IMR-90 (cell line): ENCODE measurements around the gene PLCH1. TPM values are rescaled to one million over a fixed set of nuclear protein-coding genes. Genes with fewer than 3 reads are reported as not detected.

Source experiments
- ATAC-seq: fragments of 200-7000 bp; cut with Tn5 transposase; 2 replicates; pipeline ENCODE4 v1.9.1; 2020; ENCODE audit warnings: low read depth, mild to moderate bottlenecking, moderate library complexity
- BruUV-seq: library from RNA; stranded (reverse); fragments of 400-500 nt; replicated peaks from 2 replicates; lab custom pipeline; 2021; lab: Mats Ljungman, UMichigan
- CTCF ChIA-PET: fragments of 300-600 bp; formaldehyde crosslinking; extraction: SDS; loops from one replicate; lab custom pipeline; 2021; ENCODE audit warnings: antibody characterized with exemption; lab: Yijun Ruan, JAX
- POLR2A ChIA-PET: fragments of 300-600 bp; sonication (Branson Sonifier 250); formaldehyde crosslinking; loops from one replicate; lab custom pipeline; 2022; ENCODE audit warnings: antibody characterized with exemption; ENCODE audit not compliant: unreplicated experiment; lab: Charles Lee
- DNase-seq: peaks from one replicate; pipeline ENCODE4 v3.0.0; 2013
- H2AFZ ChIP-seq: replicated peaks from 2 replicates; pipeline ENCODE3; 2013; ENCODE audit warnings: low read length, mild to moderate bottlenecking; ENCODE audit not compliant: poor library complexity
- H2AK5ac ChIP-seq: 2 replicates; pipeline ENCODE4 v1.6.1; 2013; ENCODE audit warnings: low read depth, low read length, inconsistent platforms
- H2AK9ac ChIP-seq: replicated peaks from 2 replicates; pipeline ENCODE3; 2013; ENCODE audit warnings: mild to moderate bottlenecking, low read depth, low read length, moderate library complexity; ENCODE audit not compliant: poor library complexity
- H2BK120ac ChIP-seq: 2 replicates; pipeline ENCODE4 v1.6.1; 2013; ENCODE audit warnings: low read depth, low read length, inconsistent platforms
- H2BK15ac ChIP-seq: 3 replicates; pipeline ENCODE4 v1.6.1; 2013; ENCODE audit warnings: low read depth, low read length, inconsistent platforms
- H2BK20ac ChIP-seq: 2 replicates; pipeline ENCODE4 v1.6.1; 2013; ENCODE audit warnings: low read depth, mild to moderate bottlenecking, inconsistent platforms, low read length, moderate library complexity
- H2BK5ac ChIP-seq: 2 replicates; pipeline ENCODE4 v1.6.1; 2013; ENCODE audit warnings: mild to moderate bottlenecking, low read depth, low read length, inconsistent platforms; ENCODE audit not compliant: poor library complexity, severe bottlenecking
- H3K14ac ChIP-seq: replicated peaks from 2 replicates; pipeline ENCODE4 v1.6.1; 2013; ENCODE audit warnings: low read depth, low read length, inconsistent platforms
- H3K18ac ChIP-seq: 2 replicates; pipeline ENCODE4 v1.6.1; 2013; ENCODE audit warnings: low read depth, low read length, control low read depth
- H3K23ac ChIP-seq: 2 replicates; pipeline ENCODE4 v1.6.1; 2013; ENCODE audit warnings: low read depth, low read length, inconsistent platforms
- H3K27ac ChIP-seq: 2 replicates; pipeline ENCODE4 v1.5.1; 2013; ENCODE audit warnings: mild to moderate bottlenecking, control low read depth, low read length; ENCODE audit not compliant: insufficient read depth
- H3K27me3 ChIP-seq: 2 replicates; pipeline ENCODE4 v1.6.1; 2013; ENCODE audit warnings: low read length; ENCODE audit not compliant: control insufficient read depth, insufficient read depth
- H3K36me3 ChIP-seq: 2 replicates; pipeline ENCODE4 v1.6.1; 2013; ENCODE audit warnings: low read length, mixed read lengths; ENCODE audit not compliant: control insufficient read depth, insufficient read depth
- H3K4ac ChIP-seq: 2 replicates; pipeline ENCODE4 v1.6.1; 2013; ENCODE audit warnings: low read depth, low read length, inconsistent platforms
- H3K4me1 ChIP-seq: 2 replicates; pipeline ENCODE4 v1.6.1; 2013; ENCODE audit warnings: low read length, mixed read lengths; ENCODE audit not compliant: control insufficient read depth, insufficient read depth
- H3K4me2 ChIP-seq: 2 replicates; pipeline ENCODE4 v1.6.1; 2013; ENCODE audit warnings: low read depth, mild to moderate bottlenecking, control low read depth, low read length, moderate library complexity
- H3K4me3 ChIP-seq: 2 replicates; pipeline ENCODE4 v1.5.1; 2013; ENCODE audit warnings: low read depth, mild to moderate bottlenecking, control low read depth, low read length, moderate library complexity; ENCODE audit not compliant: insufficient read depth
- H3K56ac ChIP-seq: 2 replicates; pipeline ENCODE4 v1.6.1; 2013; ENCODE audit warnings: low read length, inconsistent platforms; ENCODE audit not compliant: insufficient read depth; ENCODE audit errors: extremely low read depth
- H3K79me1 ChIP-seq, 2 experiments: 2 replicates each; pipeline ENCODE4 v1.6.1; 2013; ENCODE audit warnings: low read length in 2 of 2, inconsistent platforms in 1 of 2, low read depth in 1 of 2
- H3K9ac ChIP-seq: 2 replicates; pipeline ENCODE4 v1.6.1; 2013; ENCODE audit warnings: low read depth, low read length, control low read depth
- H3K9me1 ChIP-seq: 2 replicates; pipeline ENCODE4 v1.6.1; 2013; ENCODE audit warnings: low read length, inconsistent platforms; ENCODE audit not compliant: insufficient read depth
- H3K9me3 ChIP-seq: 2 replicates; pipeline ENCODE4 v1.6.1; 2013; ENCODE audit warnings: low read length; ENCODE audit not compliant: control insufficient read depth, insufficient read depth
- H4K20me1 ChIP-seq: 2 replicates; pipeline ENCODE4 v1.6.1; 2013; ENCODE audit warnings: low read length, inconsistent platforms; ENCODE audit not compliant: insufficient read depth
- H4K5ac ChIP-seq: 2 replicates; pipeline ENCODE4 v1.6.1; 2013; ENCODE audit warnings: mild to moderate bottlenecking, low read depth, low read length, control low read depth
- H4K8ac ChIP-seq, 2 experiments: 2 replicates each; pipeline ENCODE4 v1.6.1; 2013; ENCODE audit warnings: low read depth in 2 of 2, low read length in 2 of 2, control low read depth in 1 of 2, inconsistent platforms in 1 of 2
- H4K91ac ChIP-seq: 2 replicates; pipeline ENCODE4 v1.6.1; 2013; ENCODE audit warnings: low read depth, low read length, inconsistent platforms; ENCODE audit not compliant: insufficient read depth
- NFE2L2 ChIP-seq: fragments of 150-350 bp; IDR thresholded peaks from 2 replicates; pipeline ENCODE4 v1.6.1; 2016; ENCODE audit warnings: low read depth, mild to moderate bottlenecking, low read length
- SMC3 ChIP-seq: fragments of 150-350 bp; IDR thresholded peaks from 2 replicates; pipeline ENCODE4 v1.6.1; 2016; ENCODE audit warnings: low read depth, mild to moderate bottlenecking, antibody characterized with exemption, low read length, moderate library complexity
- WGBS, 2 experiments: methylation state at CpG; one replicate each; pipeline versions ENCODE4 v1.1.5 to v1.1.7; 2013; ENCODE audit warnings: missing lambda C conversion rate in 2 of 2; ENCODE audit not compliant: insufficient read length in 1 of 2; ENCODE audit errors: extremely low coverage in 2 of 2; 5-methylcytosine and 5-hydroxymethylcytosine counted together
- dilution Hi-C: fragments of 300-500 bp; cut with HindIII; formaldehyde crosslinking; loops from one replicate; pipeline ENCODE4 v1.14.3; 2018; ENCODE audit warnings: low sequenced_read_pairs; ENCODE audit not compliant: unreplicated experiment
- in situ Hi-C: fragments of 300-500 bp; cut with MboI; formaldehyde crosslinking; loops from 3 replicates; pipeline ENCODE4 v1.14.3; 2019; ENCODE audit warnings: low sequenced_read_pairs, inconsistent platforms, mixed read lengths
- intact Hi-C: fragments of 100-400 bp; cut with micrococcal nuclease; formaldehyde crosslinking; loops from 2 replicates; pipeline ENCODE4 v1.10.0; 2022
- polyA plus RNA-seq, 3 experiments: library from polyadenylated mRNA; depleted of rRNA; stranded (reverse); fragments of >200 nt; gene quantifications; 2 replicates each; pipeline ENCODE4 v1.2.3, GENCODE V29; 2012; ENCODE audit warnings: low replicate concordance in 1 of 3
- total RNA-seq: library from RNA; depleted of rRNA; stranded (reverse); fragments of >200 nt; gene quantifications from 2 replicates; pipeline ENCODE4 v1.2.3, GENCODE V29; 2012

PLCH1 gene
- total and polyA plus RNA-seq, 2 of the 4 experiments (the other 2 are of a cell fraction), result not detected

- in situ Hi-C loops (no loop called here), intact Hi-C loops (no loop called here), dilution Hi-C loops (no loop called here)
- no peak overlapping the region for H2AK5ac ChIP-seq
- no peak overlapping the region for H2AFZ ChIP-seq
- no peak overlapping the region for H3K18ac ChIP-seq
- no peaks in the 10 kb centered on the region for H3K36me3 ChIP-seq
- H3K27ac ChIP-seq, result no peak overlapping the region
- no peak overlapping the region for H3K4me2 ChIP-seq
- no peak overlapping the region for H4K5ac ChIP-seq
- no peak overlapping the region for H3K9ac ChIP-seq
- 33% methylated on average over 1 of the region's 4 CpGs; no CpG with 5 or more reads in 1 of the 2 experiments for WGBS, 2 experiments
- DNase-seq (no peak), ATAC-seq (no peak)
- H3K9me1 ChIP-seq, result no peaks in the 10 kb centered on the region
- H3K27me3 ChIP-seq, result no peaks in the 10 kb centered on the region
- no peak overlapping the region for H2BK15ac ChIP-seq
- no peak overlapping the region for H2BK20ac ChIP-seq
- no peaks in the 10 kb centered on the region for H3K79me1 ChIP-seq
- no peak overlapping the region for H2BK120ac ChIP-seq
- no peak overlapping the region for H4K91ac ChIP-seq
- no peaks in the 10 kb centered on the region for H3K4me1 ChIP-seq
- no TSS peak for BruUV-seq
- POLR2A ChIA-PET, result no interaction called here
- no peaks in the 10 kb centered on the region for H3K9me3 ChIP-seq
- H3K56ac ChIP-seq, result no peak overlapping the region
- H3K4ac ChIP-seq, result no peak overlapping the region
- H4K8ac ChIP-seq, result no peak overlapping the region
- no peaks in the 10 kb centered on the region for H4K20me1 ChIP-seq
- no peak overlapping the region for H3K23ac ChIP-seq
- no peak for TF ChIP-seq NFE2L2
- TF ChIP-seq SMC3, result no peak
- no peak overlapping the region for H3K4me3 ChIP-seq
- H2AK9ac ChIP-seq, result no peak overlapping the region
- no peak overlapping the region for H3K14ac ChIP-seq
- H2BK5ac ChIP-seq, result no peak overlapping the region
- CTCF ChIA-PET, result no interaction called here
These were observed 101.2 kb downstream of the PLCH1 start for GRCh38 chr3:155643581-155644165.
